SH-SY5Y (cell line): Measurements from ENCODE around the gene SSC5D.

ENCODE experiments used
- GATA2 ChIP-seq: IDR thresholded peaks from 2 replicates; pipeline ENCODE4 v1.6.1; 2011; ENCODE audit warnings: mild to moderate bottlenecking, low read depth, low read length
- GATA3 ChIP-seq: IDR thresholded peaks from 2 replicates; pipeline ENCODE4 v1.6.1; 2011; ENCODE audit warnings: low read depth, mild to moderate bottlenecking, low read length, moderate library complexity

DNA sequence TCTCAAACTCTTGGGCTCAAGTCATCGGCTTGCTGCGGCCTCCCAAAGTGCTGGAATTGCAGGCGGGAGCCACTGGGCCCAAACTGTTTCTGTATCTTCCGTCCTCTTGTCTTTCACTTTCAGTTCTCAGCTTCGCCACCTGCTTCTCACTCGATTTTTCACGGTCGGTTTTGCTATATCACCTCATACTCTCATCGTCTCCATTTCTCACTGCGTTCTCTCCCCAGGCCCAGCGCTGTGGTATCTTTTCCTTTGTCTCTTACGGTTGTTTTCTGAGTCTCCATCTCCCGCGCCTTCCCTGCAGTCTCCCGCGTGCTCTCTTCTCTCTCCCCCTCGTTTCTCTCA, 14.9 kb downstream of the SSC5D start:
- TF ChIP-seq GATA2 (no peak), GATA3 (no peak)
